GM12874 (cell line): ENCODE results near the gene IQSEC2.

Source experiments
- CTCF ChIP-seq: IDR thresholded peaks from 2 replicates; pipeline ENCODE4 v1.5.1; 2011; ENCODE audit warnings: low read depth, mild to moderate bottlenecking, control low read depth, low read length, moderate library complexity; ENCODE audit not compliant: insufficient read depth

Gene IQSEC2

GRCh38 chrX:53300157-53300556 lies 18.8 kb upstream of the IQSEC2 start:
- TF ChIP-seq CTCF: no peak

GRCh38 chrX:53294024-53294648 lies 12.8 kb upstream of the IQSEC2 start:
- no peak for TF ChIP-seq CTCF

- no peak for TF ChIP-seq CTCF
Measured at GRCh38 chrX:53291596-53291995, 10.2 kb upstream of the IQSEC2 start.

- no peak for TF ChIP-seq CTCF
Measured at GRCh38 chrX:53290441-53291041, 9.2 kb upstream of the IQSEC2 start.

- TF ChIP-seq CTCF: no peak
Measured at GRCh38 chrX:53288189-53288588, 6.8 kb upstream of the IQSEC2 start.

GRCh38 chrX:53287493-53288138 lies 6.2 kb upstream of the IQSEC2 start:
- TF ChIP-seq CTCF: no peak

GRCh38 chrX:53286171-53286570 lies 4.8 kb upstream of the IQSEC2 start:
- no peak for TF ChIP-seq CTCF
